GM19395 (cell line): Measurements from ENCODE around the gene PEX11A.

Experiments used
- ATAC-seq: cut with Tn5 transposase; IDR thresholded peaks from one replicate; pipeline ENCODE4 v1.9.1; 2021; ENCODE audit warnings: mild to moderate bottlenecking, moderate library complexity; ENCODE audit not compliant: unreplicated experiment

The PEX11A gene

DNA sequence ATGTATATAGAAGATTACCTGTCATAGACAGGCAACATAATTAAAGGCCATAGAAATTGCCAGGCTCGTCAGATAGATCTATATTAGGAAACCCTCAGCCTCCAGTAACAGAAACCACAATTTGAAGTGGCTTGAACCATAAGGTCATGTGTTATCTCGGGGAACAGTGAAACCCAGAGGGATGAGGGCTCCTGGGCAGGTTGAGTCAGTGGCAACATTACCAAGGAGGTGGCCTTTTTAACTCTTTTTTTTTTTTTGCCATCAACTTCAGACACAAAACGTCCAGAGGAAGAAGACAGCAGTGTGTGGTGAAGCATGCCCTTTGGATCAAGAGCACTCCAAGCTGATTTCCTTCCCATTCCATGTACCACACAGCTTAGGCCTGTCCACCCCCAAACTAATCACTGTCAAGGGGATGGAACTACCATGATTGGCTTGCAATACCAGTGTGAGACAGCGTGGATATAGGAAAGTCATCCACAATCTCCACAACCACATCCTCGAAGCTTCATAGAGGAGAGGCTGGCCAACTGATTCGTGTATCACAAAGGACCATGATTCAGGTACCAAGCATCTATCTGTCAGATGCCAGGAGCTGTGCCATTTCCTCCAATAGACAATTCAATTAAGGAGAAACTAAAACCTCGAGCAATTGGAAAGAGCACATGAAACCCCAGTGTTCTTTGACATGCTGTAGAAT lies 34.3 kb downstream of the PEX11A start:
- ATAC-seq, result no peak

DNA sequence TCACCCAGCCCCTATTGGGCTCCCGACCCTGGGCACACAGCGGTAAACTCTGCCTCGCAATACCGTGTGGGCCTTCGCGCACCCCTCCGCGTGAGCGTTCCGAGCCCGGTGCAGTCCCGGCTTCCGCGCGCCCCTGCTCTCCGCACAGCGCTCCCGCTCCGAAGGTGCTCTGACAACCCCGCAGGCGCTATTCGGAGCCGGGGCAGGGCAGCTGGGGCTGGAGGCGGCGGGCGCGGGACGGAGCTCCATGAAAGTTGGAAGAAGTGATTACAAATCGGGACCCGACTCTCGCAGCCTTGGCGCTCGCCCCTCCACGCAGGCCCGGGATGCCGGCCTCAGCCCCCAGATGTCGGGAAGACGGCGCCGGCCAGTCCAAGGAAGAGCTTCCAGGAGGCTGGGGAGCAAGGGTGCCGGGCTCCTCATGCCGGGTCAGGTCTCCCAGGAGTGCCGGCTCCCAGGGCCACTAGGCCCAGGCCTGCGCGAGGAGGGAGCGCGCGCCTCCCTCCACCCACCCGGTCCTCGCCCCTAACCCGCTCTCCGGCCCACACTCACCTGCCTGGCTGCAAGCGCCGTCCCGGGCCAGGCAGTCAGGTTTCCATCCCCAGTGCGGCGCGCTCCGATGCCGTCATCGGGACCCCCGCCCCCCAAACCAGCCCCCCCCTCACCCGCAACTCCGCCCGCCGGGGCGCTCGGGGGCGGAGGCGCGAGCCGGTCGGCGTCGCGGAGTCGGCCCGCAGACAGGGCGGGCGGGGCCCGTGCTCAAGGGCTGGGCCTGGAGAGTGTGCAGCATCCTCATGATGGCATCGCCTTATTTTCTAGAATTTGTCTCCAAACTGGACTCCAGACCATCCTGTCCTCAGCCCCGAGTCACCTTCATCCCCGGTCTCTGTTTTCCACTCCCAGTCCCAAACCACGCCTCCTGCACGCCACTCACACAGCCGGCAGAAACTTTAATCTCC lies 35.4 kb downstream of the PEX11A start, which contains the start of gene KIF7:
Gene KIF7, minus strand, starts transcription at position 621 of the 959 bp plus-strand sequence. CDS start 2,537 bp downstream, outside the sequence.
- ATAC-seq, result no peak

DNA sequence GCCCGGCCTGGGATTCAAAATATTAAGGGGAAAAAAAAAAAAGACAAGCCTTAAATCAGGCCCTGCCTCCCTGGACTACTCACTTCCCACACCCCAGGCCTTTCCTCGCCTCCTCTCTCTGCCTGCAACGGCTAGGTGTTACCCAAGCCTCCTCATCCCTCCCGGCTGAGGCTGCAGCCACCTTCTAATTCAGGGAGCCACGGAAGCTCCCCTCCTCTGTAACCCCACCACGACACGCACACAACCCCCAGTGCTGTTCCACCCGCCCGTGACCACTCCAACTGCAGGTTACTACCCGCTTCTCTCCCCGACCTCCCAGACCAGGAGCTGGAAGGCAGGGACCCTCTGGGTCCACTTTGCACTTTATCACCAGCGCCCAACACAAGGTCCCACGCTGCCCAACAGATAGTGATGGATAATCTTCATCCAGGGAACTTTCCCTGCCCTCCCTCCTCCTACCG lies 36.2 kb downstream of the PEX11A start:
- ATAC-seq, result no peak

DNA sequence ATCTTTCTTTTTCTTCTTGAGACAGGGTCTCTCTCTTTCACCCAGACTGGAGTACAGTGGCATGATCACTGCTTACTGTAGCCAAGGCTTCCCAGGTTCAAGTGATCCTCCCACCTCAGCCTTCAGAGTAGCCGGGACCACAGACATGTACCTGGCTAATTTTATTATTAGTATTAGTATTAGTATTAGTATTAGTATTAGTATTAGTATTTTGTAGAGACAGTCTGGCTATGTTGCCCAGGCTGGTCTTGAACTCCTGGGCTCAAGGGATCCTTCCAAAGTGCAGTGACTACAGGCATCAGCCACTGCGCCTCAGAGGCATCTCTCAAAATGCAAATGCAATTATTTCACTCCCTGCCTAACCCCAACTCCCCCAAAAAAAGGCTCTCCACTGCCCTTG lies 37.0 kb downstream of the PEX11A start:
- no peak for ATAC-seq

DNA sequence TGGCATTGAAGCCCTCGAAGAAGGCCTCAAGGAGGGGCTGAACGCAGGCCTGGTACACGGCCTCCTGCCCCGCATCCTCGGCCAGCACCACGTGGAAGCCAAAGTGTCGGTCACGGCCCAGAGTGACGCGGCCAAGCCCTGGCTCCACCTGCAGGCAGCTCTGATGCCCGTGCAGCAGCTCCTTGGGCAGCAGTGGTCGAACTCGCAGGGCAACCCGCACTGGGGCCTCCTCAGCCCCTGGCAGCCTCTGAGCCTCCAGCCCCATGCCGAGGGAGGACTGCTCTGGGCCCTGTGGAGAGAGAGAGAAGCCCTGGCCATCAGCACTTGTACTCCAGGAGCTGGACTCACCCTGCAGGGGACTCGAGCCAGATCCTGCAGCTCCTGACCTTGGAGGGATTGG lies 37.9 kb downstream of the PEX11A start:
- no peak for ATAC-seq

DNA sequence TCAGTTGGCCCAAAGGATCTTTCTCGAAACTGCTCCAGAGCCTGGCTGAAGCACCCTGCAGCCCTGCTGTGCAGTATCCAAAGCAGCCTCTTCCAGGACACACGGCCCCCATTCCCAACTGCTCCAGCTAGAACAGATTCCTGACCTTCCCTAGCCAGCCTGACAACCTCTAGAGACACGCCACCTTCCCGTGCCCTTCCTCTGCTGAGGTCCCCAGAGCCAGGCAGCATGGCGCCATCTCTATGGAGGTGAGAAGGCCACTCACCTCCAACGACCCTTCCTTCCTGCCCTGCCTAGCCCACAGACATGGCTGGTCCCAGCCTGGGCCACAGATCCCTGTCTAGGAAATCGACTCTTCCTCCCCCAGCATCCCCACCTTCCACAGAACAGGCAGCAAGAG lies 38.4 kb downstream of the PEX11A start:
- no peak for ATAC-seq

DNA sequence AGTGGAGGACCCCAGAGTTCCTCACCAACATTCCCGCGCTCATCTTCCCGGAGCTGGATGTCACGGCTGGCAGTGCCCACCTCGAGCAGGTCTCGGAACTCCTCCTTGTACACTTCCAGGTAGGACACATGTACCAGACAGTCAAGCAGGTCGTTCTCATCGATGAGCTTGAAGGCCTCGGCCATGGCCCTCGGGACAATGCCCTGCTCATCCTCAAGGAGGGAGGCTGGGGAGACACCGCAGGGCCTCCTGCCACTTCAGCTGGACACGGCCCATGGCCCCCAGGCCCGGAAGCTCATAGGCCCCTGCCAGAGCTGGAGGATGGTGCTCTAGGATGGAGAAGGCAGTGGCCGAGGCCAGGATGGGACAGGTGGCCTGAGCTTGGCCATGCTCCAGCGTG lies 40.8 kb downstream of the PEX11A start:
- no peak for ATAC-seq

DNA sequence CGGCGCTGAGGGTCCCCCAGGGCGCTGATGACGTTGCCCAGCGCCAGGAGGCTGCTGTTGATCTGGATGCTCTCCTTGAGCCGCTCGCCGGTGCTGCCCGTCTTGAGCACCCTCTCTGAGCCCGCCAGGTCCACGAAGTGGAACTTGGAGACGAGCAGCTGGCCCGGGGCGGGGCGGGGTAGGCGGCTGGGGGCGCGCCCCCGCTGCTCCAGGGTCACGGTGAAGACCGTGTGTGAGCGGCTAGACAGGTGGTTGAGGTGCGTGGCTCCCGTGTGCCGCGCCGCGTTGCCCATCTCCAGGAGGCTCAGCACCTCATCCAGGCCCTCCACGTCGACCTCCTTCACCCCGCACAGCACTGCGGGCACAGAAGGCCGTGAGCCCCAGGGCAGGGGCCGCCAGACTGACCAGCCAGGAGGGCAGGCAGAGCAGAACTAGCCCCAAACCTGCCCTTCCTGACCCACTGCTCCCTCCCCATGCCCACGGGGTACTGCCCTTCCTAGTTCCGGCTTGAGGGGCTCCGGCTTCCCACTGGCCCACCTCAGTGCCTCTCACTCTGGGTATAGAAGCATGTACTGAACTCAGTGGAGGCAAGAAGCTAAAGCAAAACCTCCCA lies 41.4 kb downstream of the PEX11A start:
- no peak for ATAC-seq

DNA sequence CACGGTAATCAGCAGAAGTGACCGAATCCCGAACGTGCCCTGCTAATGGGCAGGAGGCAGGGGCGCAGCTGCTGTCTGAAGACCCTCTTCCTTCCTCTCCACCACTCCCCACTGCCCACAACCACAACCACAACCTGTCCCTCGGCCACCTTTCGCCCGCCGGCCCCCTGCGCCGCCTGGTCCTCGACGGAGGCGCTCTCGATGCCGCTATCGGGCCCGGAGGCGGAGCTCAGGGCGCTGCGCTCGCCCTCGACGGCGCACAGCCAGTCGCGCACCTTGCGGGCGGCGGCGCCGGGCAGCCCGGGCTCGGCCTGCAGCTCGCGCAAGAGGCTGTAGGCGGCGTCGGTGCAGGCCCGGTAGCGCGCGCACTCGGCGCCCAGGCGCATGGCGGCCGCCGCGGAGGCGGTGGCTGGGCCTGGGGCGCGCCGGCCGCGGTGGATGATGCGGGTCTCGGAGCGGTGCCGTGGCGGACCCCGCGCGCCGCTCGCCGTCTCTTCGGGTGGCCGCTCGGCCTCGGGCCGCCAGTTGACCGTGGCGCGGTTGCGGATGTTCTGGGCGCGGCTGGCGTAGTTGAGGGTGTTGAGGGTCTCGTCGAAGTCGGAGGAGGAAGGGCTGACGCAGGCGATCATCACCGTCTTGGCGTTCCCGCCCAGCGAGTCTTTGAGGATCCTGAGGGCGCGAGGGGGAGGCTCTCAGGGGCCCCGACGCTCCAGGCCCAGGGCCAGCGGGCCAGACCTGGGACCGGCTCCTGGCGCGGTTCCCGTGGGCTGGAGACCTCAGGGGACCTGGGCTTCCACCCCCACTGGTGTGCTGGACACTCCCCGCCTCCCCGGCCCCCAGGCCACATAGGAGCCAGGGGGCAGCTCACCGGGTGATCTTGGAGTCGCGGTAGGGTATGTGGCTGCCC lies 42.2 kb downstream of the PEX11A start:
- ATAC-seq, result no peak

DNA sequence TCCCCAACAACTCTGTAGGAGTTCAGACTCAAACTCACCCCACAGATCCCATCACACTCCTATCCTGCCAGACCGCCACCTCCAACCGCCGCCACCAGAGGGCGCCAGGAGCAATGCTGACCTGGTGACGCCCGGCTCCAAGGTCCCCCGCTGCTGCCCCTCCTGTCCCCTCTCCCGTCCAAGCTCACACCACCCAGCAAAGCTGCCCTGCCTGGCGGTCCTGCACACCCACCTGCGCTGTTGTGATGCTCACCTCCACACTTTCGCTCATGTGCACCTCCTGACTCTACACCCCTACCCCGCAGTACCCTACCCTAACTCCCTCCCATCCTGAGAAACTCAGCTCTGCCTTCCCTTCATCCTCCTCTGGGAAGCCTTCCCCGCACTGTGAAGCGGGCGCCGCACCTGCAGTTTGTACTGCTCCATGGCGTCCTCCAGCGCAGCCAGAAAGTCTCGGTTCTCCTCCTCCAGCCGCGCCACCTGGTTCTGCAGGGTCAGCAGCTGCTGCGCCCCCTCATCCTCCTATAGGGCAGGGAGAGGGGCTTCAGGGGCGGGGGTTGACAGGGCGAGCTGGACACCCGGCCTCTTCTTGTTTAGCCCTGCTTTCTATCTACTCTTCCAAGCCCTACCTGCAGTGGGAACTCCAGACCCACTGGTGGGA lies 43.2 kb downstream of the PEX11A start:
- ATAC-seq, result peak; percentile 57

DNA sequence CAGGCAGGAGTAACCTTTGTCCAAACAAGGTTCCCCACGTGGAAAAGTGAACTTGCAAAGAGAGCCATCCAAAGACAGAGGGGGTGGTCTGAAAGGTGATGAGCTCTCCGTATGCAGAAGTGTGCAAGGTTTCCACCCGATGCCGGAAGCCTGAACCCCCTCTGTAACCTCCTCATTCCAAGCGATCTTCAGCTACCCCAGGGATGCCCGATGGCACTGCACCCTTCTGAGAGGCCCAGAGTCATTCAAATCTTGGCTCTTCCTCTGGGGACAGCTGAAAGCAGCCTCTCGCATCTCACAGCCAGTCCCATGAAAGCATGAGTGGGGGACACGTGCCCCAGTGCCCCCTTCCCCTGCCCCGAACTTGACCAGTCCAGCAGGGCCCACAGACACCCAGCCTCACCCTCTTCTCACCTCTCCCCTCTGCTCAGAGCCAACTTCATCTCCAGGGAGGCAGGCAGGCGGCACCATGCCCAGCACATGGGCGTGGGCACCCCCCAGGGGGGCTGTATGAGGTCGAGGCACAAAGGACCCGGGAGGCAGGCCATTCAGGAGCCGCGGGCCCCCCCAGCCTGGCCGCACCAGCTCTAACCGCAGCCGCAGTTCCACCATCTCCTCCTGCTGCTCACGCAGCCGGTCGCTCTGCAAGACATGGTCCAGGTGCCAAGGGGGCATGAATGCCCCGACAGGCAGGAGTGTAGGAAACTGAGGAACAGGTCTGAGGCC lies 44.0 kb downstream of the PEX11A start:
- ATAC-seq, result no peak

DNA sequence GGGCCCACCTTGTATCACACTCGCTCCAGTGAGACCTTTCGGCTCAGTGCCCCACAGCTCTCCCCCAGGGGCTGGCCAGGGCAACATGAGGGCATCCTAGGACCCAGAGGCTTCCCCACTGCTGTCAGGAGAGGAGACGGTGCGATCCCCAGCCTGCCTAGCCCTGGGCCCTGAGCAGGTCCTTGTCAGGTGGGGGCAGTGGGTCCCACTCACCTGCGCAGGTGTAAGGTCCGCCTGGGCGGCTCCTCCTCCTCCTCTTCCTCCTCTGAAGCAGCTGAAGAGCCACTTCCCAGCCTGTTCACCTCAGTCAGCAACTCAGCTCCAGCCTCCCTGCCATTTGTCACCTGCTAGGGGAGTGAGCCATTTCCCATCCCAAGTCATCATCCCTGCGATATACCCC lies 44.9 kb downstream of the PEX11A start:
- no peak for ATAC-seq

DNA sequence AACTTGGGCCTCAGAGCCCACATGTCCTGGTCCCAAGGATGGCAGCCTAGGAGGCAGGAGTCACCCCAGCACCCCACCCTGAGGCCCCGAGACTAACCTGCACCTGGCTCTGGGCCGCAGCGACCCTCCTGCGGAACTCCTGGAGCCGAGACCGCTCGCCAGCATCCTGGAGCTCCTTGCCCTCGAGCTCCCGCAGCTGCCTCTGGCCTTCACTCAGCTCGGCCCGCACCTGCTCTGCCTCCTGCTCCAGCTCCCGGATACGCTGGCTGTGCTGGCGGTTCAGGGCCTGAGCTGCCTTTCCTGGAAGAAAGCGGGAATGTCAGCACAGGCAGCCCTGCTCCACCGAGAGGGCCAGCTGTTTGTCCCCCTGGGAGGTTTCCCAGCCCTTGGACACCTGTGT lies 48.4 kb downstream of the PEX11A start:
- ATAC-seq, result no peak

DNA sequence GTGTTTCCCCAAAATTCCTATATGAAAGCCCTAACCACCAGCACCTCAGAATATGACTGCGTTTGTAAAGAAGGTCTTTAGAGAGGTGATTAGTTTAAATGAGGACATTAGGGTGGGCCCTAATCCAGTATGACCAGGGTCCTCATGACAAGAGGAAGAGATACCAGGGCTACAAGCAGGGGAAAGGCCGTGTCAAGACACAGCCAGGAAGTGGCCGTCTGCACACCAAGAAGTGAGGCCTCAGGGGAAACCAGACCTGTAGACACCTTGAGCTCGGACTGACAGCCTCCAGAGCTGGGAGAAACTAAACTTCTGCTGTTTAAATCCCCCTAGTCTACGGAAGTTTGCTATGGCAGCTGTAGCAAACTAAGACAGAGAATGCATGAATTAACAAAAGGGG lies 49.5 kb downstream of the PEX11A start:
- ATAC-seq, result no peak

DNA sequence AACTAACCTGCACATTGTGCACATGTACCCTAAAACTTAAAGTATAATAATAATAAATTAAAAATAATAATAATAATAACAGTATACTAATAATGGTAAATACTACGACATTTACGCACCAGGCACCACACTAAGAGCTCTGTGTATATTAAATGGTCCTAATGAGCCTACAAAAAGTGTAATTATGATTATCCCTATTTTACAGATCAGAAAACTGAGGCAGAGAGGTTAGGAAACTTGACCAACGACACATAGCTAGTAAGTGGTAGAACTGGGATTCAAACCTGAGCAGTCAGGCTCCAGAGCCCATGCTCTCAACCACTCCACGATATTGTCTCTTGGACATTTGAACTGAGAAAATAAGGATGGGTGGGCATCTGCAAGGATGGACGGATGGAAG lies 50.3 kb downstream of the PEX11A start:
- no peak for ATAC-seq

DNA sequence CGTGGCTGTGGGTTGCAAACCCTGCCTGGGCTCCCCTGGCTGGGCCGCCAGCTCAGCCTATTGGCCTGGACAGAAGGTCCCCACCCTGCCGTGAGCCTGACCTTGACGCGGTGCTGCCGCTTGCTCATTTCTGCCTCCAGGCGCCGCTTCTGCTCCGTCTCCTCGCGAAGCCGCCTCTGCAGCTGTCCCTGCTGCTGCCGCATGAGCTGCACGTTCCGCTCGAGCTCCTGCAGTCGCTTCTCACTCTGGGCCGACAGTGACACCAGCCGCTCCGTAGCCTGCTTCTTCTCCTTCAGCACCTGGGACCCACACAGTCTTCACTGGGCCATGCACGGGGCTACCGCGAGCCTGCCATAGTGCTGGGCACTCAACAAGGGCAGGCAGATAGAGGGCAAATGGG lies 57.0 kb downstream of the PEX11A start:
- no peak for ATAC-seq

DNA sequence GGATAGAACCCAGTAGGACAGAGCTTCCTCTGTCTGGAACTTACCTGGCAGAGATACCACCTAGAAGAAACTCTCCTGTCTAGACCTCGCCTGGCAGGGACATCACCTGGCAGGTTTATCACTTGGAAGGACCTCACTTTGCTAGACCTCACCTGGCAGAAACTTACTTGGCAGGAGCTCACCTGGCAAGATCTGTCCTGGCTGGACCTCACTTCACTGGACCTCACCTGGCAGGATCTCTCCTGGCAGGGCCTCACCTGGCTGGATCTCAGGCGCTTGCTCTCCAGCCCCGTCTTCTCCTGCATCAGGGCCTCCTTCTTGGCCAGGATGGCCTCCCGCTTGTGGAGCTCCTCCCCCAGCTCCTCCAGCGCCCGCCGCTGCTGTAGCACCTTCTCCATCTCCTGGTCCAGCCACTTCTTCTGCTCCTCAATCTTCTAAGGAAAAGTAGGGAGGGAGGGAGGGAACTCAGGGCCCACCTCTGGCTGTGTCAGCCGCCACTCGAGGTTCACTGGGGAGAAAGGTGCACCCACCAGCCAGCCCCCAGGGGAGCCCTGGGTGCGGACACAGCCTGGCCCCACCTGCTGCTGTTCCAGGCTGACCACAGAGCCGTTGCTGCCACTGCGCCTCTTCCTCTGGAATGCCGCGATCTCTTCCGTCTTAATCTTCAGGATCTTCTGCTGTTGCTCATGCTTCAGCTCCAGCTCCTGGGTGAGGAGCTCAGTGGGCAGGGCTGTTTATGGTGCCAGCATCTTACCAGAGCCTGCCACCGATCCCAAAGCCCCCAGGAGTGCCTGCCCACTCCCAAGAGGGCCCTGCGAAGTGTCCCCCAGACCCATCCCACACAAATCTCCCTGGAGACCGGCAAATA lies 57.8 kb downstream of the PEX11A start:
- no peak for ATAC-seq

DNA sequence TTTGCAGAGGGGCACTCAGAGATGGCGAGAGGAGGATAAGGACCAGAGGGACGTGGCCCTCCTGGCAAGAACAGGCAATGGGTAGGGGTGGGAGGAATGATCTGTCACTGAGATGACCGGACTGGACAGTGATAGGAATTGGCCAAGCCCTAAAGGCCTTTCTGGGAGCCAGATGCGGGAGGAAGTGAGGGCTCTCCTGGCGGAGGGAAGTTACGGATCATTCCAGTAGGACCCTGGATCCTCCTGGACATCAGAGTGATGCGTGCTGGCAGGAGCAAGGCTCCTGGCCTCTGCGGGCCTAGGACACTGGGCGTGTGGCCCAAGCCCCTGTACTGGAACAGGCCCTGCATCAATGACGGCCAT lies 58.7 kb downstream of the PEX11A start:
- no peak for ATAC-seq
